Measurements from ENCODE around the gene ANO1. TPM values are rescaled to one million over a fixed set of nuclear protein-coding genes. Genes with fewer than 3 reads are reported as not detected.

The ANO1 gene
- total RNA-seq, 1 donor, result 0.36 TPM

GRCh38 chr11:70226183-70226582 is 148.1 kb downstream of the ANO1 start:
- no peak for TF ChIP-seq CTCF (IDR thresholded peaks at IDR 0.05; ENCODE audit: insufficient read depth, low read length)
- DNase-seq (ENCODE audit: low read depth), result no peak
- no peak overlapping the region for H3K4me3 ChIP-seq (ENCODE audit: low read depth, low read length)

- H3K4me3 ChIP-seq (ENCODE audit: low read depth, low read length), result no peak overlapping the region
- DNase-seq (ENCODE audit: low read depth), result no peak
- no peak for TF ChIP-seq CTCF (IDR thresholded peaks at IDR 0.05; ENCODE audit: insufficient read depth, low read length)
Measured at GRCh38 chr11:70226967-70227366, 148.8 kb downstream of the ANO1 start.

GRCh38 chr11:70229737-70230136 is 151.6 kb downstream of the ANO1 start:
- no peak overlapping the region for H3K4me3 ChIP-seq (ENCODE audit: low read depth, low read length)
- DNase-seq (ENCODE audit: low read depth), result no peak
- TF ChIP-seq CTCF (IDR thresholded peaks at IDR 0.05; ENCODE audit: insufficient read depth, low read length), result no peak

GRCh38 chr11:70230151-70230839 is 152.2 kb downstream of the ANO1 start:
- no peak for TF ChIP-seq CTCF (IDR thresholded peaks at IDR 0.05; ENCODE audit: insufficient read depth, low read length)
- DNase-seq (ENCODE audit: low read depth), result peak; percentile 27
- H3K4me3 ChIP-seq (ENCODE audit: low read depth, low read length), result no peak overlapping the region

- DNase-seq (ENCODE audit: low read depth), result no peak
- TF ChIP-seq CTCF (IDR thresholded peaks at IDR 0.05; ENCODE audit: insufficient read depth, low read length), result no peak
- H3K4me3 ChIP-seq (ENCODE audit: low read depth, low read length), result no peak overlapping the region
Measured at GRCh38 chr11:70230840-70231710, 153.0 kb downstream of the ANO1 start.

- no peak for TF ChIP-seq CTCF (IDR thresholded peaks at IDR 0.05; ENCODE audit: insufficient read depth, low read length)
- DNase-seq (ENCODE audit: low read depth), result no peak
- no peak overlapping the region for H3K4me3 ChIP-seq (ENCODE audit: low read depth, low read length)
Measured at GRCh38 chr11:70233034-70233433, 154.9 kb downstream of the ANO1 start.

Data from fibroblast of the aortic adventitia (primary cell).